Mucosa of stomach (tissue), 1 donor: ENCODE results near the gene TEX53.
A peak's percentile ranks its signal among the peaks of the same experiment; 100 is the strongest.

Experiments used
- H3K27me3 ChIP-seq: one replicate; pipeline ENCODE4 v1.7.0; 2013; ENCODE audit warnings: mild to moderate bottlenecking, low read length; ENCODE audit not compliant: control insufficient read depth, insufficient read depth
- H3K36me3 ChIP-seq: one replicate; pipeline ENCODE4 v1.7.0; 2013; ENCODE audit warnings: low read length; ENCODE audit not compliant: control insufficient read depth, insufficient read depth
- H3K4me1 ChIP-seq: one replicate; pipeline ENCODE4 v1.7.0; 2013; ENCODE audit warnings: mild to moderate bottlenecking, low read length; ENCODE audit not compliant: control insufficient read depth, insufficient read depth
- H3K4me3 ChIP-seq: one replicate; pipeline ENCODE4 v1.7.0; 2013; ENCODE audit warnings: low read length
- H3K9ac ChIP-seq: one replicate; pipeline ENCODE4 v1.7.0; 2013; ENCODE audit warnings: mild to moderate bottlenecking, low read length, moderate library complexity
- H3K9me3 ChIP-seq: one replicate; pipeline ENCODE4 v1.7.0; 2013; ENCODE audit warnings: mild to moderate bottlenecking, low read length, moderate library complexity; ENCODE audit not compliant: control insufficient read depth
- donor health status: Pancreatic carcinoma.

TEX53 gene

DNA sequence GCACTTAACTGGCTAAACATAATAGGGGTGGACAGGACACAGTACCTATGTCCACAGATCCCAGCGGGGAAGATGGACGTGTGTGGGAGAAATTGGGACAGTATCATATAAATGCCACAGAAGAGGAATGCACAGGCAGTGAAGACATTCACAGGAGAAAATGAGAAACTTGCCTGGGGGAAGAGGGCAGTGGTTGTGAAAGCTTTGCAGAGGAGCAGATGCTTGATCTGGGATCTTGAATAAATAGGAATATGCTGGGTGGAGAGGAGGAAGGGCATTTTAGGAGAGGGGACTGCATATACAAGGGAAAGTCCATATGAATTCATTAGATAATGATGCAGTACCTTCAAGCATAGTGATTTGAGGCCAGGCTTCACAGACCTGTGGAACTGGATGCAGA, 32.9 kb downstream of the TEX53 start:
- Histone ChIP-seq H3K4me1 (no peaks in the 10 kb centered on the region), H3K27me3 (no peaks in the 10 kb centered on the region), H3K4me3 (no peak overlapping the region), H3K9me3 (no peaks in the 10 kb centered on the region), H3K36me3 (no peaks in the 10 kb centered on the region), H3K9ac (no peak overlapping the region)

DNA sequence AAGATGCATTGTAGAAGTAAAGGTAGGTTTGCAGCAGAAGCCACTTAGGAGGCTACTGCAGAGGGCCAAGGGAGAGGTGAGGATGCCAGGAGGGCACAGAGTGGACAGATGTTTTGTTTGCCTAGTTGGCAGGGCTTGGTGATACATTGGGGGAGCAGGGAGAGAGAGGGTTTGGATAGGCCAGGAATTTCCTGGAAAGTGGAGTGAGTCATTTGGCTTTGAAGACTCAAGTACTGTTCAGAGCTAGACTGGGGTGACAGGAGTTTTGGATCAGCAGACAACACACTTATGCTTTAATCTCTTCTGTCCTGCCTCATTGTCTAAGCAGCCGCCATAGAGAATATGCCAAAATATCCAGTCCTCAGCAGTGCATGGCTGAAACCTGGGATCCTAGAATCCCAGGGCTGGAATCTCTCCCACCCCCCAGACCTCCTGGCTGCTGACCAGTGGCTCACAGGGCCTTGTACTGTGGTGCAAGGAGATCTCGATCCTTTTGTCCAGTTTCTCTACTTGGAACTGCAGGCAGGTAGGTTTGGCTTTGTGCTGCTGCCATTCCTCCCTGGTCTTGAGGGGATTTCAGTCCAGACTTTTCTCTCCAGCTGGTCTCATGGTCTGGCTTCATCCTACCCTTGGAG, 35.5 kb downstream of the TEX53 start:
- H3K27me3 ChIP-seq, result no peaks in the 10 kb centered on the region
- peaks cover under 1% of the 10 kb centered on the region for H3K4me1 ChIP-seq
- H3K36me3 ChIP-seq, result no peaks in the 10 kb centered on the region
- H3K9ac ChIP-seq, result no peak overlapping the region
- H3K4me3 ChIP-seq, result no peak overlapping the region
- H3K9me3 ChIP-seq, result no peaks in the 10 kb centered on the region

DNA sequence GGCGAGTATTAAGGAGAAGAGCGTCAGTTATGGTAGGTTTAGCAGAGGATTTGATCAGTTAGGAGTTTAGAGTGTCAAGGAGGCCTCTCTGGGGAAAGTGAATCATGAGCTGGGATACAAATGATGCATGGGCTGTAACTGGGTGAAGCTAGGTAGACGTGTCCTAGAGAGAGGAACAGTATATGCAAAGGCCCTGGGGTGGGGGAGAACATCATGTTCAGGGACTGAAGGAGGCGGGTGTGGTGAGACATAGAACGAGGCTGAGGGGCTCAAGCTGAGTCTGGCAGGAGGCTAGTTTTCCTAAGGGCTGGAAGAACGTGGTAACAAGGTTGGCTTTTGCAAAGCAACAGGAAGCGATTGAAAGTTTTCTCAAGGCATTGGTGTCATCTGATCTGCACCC, 36.0 kb downstream of the TEX53 start:
- Histone ChIP-seq H3K4me3 (no peak overlapping the region), H3K9me3 (no peaks in the 10 kb centered on the region), H3K36me3 (no peaks in the 10 kb centered on the region), H3K9ac (no peak overlapping the region), H3K27me3 (no peaks in the 10 kb centered on the region), H3K4me1 (peaks cover 6% of the 10 kb centered on the region)

DNA sequence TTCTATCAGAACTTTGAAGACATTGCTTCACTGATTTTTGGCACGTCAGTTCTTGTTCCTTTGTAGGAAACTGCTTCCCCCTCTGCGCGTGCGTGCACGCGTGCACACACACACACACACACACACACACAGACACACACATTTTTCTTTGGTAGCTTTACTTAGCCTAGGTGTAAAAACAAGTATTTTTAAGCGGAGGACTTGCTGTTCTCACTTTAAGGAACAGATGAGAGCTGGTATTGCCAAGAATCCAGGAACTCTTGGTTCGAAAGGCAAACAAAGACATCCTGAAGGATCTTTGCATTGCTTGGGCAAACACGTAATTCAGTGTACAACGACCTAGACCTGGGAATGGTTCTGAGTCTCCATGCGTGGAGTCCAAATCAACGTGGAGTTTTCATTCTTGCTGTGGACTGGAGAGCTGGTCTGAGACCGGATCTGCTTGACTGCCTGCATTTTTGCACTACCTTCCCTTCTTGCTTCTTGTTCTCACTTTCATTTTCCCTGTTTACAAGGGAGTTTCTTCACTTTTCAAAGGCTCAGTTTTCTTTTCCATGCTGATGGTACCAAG, 38.3 kb downstream of the TEX53 start:
- no peaks in the 10 kb centered on the region for H3K27me3 ChIP-seq
- peak overlapping the region; percentile 57 for H3K9ac ChIP-seq
- H3K9me3 ChIP-seq, result no peaks in the 10 kb centered on the region
- peak overlapping the region; percentile 45 for H3K4me3 ChIP-seq
- H3K36me3 ChIP-seq, result no peaks in the 10 kb centered on the region
- H3K4me1 ChIP-seq, result peaks cover 9% of the 10 kb centered on the region

DNA sequence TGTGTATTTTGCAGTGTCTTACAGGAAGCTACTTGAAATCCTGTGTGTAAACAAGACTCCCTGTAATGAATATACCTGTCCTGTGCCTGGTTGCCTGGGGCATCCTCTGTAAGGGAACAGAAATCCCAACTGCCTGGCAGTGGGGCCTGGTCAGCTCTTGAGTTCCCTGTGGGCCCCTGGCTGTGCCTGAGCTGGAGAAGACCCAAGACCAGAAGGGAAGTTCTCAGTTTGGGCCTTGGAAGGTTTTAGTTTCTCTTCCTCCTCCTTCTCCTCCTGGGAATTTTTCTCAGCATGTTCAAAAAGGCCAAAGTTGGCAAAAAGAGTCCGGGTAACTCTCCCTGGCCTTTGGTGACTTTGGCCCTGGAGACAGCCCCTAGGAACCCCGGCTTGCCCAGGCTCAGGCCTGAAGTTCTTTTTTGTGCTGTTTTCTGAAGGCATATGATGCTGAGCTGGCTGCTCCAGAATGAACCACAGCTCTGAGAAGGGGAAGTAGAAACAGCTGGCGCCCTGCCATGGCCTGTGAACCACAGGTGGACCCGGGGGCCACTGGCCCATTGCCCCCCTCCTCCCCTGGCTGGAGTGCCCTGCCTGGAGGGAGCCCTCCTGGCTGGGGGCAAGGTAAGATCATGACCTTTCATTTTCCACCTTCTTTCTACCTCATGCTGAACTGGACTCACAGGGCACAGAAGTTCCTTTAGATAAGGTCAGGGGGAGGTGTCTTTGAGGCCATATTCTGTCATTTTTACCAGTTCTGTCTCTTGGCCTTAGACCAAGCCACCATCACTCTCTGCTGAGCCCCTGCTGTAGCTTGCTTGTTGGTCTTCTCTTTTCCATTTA, 40.7 kb downstream of the TEX53 start:
- no peaks in the 10 kb centered on the region for H3K36me3 ChIP-seq
- H3K4me3 ChIP-seq, result no peak overlapping the region
- H3K9ac ChIP-seq, result peak overlapping the region; percentile 13
- H3K4me1 ChIP-seq, result peaks cover 27% of the 10 kb centered on the region
- no peaks in the 10 kb centered on the region for H3K9me3 ChIP-seq
- H3K27me3 ChIP-seq, result no peaks in the 10 kb centered on the region

DNA sequence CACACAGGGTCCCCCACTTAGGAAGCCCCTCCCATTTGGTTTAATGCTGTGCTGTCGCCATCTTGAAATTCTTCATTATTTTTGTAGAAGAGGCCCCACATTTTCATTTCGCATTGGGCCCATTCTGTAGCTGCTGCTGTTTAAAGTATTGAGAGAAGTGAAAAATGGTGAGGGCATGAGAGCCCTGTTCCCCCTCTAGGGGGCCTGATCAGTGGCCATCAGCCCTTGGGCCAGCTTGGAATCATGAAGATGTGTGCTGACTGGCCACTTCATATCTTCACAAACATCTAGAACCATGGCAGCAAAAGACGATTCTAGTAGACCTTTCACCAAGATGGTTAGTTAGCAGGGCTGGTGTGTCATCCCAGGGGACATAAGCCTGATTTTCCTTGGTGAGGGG, 43.2 kb downstream of the TEX53 start:
- Histone ChIP-seq H3K9ac (no peak overlapping the region), H3K36me3 (no peaks in the 10 kb centered on the region), H3K9me3 (no peaks in the 10 kb centered on the region), H3K4me3 (no peak overlapping the region), H3K27me3 (no peaks in the 10 kb centered on the region), H3K4me1 (peaks cover 27% of the 10 kb centered on the region)

DNA sequence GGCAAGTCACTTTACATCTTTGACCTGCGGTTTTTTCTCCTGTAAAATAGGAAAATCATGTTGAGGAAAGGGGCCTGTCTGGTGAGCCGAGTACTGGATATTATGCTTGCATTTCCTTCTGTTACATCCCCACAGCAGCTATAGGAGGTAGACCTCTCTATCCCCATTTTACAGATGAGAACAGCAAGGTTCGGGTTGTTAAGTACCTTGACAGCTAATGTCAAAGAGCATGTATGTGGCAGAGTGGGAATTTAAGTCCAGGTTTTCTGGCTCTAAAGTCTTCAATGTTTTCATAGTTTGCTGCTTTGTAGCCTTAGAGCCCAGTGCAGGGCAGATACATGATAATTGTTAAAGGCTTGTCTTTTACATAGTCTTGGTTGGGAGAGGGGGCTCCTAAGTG, 43.7 kb downstream of the TEX53 start:
- Histone ChIP-seq H3K9ac (no peak overlapping the region), H3K9me3 (no peaks in the 10 kb centered on the region), H3K27me3 (no peaks in the 10 kb centered on the region), H3K36me3 (no peaks in the 10 kb centered on the region), H3K4me1 (peaks cover 27% of the 10 kb centered on the region), H3K4me3 (no peak overlapping the region)

DNA sequence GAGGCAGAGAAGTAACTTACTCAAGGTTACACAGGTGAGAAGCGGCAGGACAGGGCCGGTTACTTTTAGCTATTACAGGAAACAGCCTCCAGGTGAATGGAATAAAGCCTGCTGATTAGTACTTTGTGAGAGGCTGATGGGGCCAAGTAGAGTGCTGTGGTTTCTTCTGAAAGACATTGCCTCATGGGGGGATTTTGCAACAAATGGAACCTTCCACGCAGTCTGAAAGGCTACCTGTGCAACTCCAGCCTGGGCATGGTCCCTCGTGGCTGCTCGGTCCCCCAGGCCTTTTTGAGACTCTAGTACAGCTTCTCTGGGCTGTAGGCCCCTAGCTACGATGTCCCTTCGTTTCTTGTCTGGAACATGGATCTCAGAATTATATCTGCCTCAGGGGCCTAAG, 44.5 kb downstream of the TEX53 start:
- no peaks in the 10 kb centered on the region for H3K36me3 ChIP-seq
- H3K9me3 ChIP-seq, result no peaks in the 10 kb centered on the region
- peaks cover 27% of the 10 kb centered on the region for H3K4me1 ChIP-seq
- H3K9ac ChIP-seq, result no peak overlapping the region
- H3K4me3 ChIP-seq, result no peak overlapping the region
- H3K27me3 ChIP-seq, result no peaks in the 10 kb centered on the region

DNA sequence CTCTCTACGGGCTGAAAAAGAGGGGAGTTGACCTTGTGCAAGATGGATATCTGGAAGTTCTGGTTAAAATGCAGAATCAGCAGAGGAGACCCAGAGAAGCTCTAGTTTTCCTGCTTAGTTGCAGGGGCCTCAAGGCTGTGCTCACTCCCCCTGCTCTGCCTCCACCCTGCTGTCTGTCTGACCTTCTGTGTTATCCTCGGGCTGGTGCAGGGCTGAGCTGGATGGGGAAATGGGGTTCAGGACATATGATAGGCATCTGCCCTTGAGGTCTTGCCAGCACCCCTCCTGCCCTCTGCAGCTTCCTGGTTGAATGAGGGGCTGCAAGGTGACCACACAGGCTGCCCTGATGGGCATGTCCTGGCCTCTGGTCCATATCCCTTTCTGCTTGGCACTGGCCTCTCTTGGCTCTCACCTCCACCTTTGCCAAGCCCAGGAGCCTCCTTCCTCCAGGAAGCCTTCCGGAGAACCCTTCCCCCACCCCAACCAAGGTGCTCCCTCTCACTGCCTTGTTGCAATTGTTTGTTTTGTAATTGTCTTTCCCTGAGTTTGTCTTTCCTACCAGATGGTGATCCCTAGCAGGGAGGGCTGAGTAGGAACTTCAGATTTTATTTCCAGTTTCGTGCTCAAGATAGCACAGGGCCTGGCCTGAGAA, 45.2 kb downstream of the TEX53 start:
- Histone ChIP-seq H3K9me3 (no peaks in the 10 kb centered on the region), H3K4me1 (peaks cover 27% of the 10 kb centered on the region), H3K9ac (peak overlapping the region; percentile 85), H3K36me3 (no peaks in the 10 kb centered on the region), H3K27me3 (no peaks in the 10 kb centered on the region), H3K4me3 (peak overlapping the region; percentile 66)

DNA sequence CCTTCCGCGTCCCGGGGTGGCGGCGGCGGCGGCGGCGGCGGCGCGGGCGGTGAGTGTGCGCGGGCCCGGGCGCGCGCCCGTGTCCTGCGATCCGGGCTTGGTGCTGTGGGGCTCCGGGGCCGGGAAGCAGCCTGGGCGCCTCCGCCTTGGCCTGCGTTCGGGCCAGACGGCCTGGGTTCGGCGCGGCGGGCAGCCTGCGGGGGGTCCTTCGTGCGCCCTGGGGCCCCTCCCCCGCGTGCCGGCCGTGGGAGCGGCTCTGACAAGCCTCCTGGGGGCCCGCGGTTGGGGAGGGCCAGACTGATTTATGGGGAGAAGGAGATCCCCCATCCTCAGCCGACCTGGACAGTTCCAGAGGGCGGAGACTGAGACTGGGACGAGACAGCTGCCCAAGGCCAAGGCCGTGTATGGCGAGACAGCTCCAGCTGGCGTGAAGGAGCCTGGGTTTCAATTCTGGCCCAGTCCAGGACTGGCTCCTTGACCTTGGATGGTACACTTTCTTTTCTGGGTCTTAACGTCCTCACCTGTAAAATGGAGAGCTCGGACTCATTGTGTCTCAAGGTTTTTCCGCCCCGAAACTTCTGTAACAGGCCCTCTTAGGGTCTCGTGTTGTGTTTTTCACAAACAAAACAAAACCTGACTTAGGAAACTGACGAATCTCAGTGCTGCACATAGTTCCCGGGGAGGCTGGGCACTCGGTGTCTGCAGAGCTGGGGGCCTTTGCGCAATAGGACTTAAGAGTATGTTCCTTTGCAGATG, 45.9 kb downstream of the TEX53 start:
- H3K9ac ChIP-seq, result peak overlapping the region; percentile 85
- H3K36me3 ChIP-seq, result no peaks in the 10 kb centered on the region
- peak overlapping the region; percentile 66 for H3K4me3 ChIP-seq
- H3K27me3 ChIP-seq, result no peaks in the 10 kb centered on the region
- no peaks in the 10 kb centered on the region for H3K9me3 ChIP-seq
- peaks cover 22% of the 10 kb centered on the region for H3K4me1 ChIP-seq

DNA sequence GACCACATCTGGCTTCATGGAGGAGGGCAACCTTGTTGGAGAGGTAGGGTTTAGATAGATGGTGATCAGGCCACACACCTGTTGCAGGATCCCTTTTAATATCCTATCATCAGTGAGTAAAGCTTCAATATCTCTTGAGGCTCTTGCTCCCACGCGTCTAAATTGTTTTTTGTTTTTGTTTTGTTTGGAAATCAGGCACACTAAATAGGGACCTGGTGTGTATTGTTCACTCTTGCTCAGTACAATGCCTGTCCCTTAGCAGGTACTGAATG, 49.1 kb downstream of the TEX53 start:
- H3K36me3 ChIP-seq, result no peaks in the 10 kb centered on the region

More for the DNA sequence above, 49.1 kb downstream of the TEX53 start:
- Histone ChIP-seq H3K9ac (no peak overlapping the region), H3K27me3 (no peaks in the 10 kb centered on the region), H3K4me3 (no peak overlapping the region), H3K4me1 (peaks cover 15% of the 10 kb centered on the region), H3K9me3 (no peaks in the 10 kb centered on the region)
